GM12878 (cell line): ENCODE results near the gene BORCS6. TPM values are rescaled to one million over a fixed set of nuclear protein-coding genes. Genes with fewer than 3 reads are reported as not detected.

Source experiments
- ATAC-seq: fragments of 200-7000 bp; cut with Tn5 transposase; 3 replicates; pipeline ENCODE4 v1.9.1; 2020; ENCODE audit warnings: mild to moderate bottlenecking, moderate library complexity
- BruUV-seq: library from RNA; stranded (reverse); fragments of 400-500 nt; replicated peaks from 2 replicates; lab custom pipeline; 2021; lab: Mats Ljungman, UMichigan
- CTCF ChIA-PET: fragments of 300-600 bp; sonication (Branson Sonifier 250); formaldehyde crosslinking; extraction: SDS; loops from one replicate; lab custom pipeline; 2021; ENCODE audit warnings: inconsistent platforms; lab: Yijun Ruan, JAX
- POLR2A ChIA-PET: fragments of 350-600 bp; formaldehyde crosslinking; extraction: SDS; loops from one replicate; lab custom pipeline; 2021; ENCODE audit warnings: inconsistent platforms; lab: Charles Lee
- RAD21 ChIA-PET: fragments of 300-600 bp; sonication (Branson Sonifier 250); formaldehyde crosslinking; loops from one replicate; lab custom pipeline; 2023; ENCODE audit warnings: antibody characterized with exemption; ENCODE audit not compliant: unreplicated experiment; lab: Charles Lee
- SMC1A ChIA-PET: fragments of 300-600 bp; sonication (Branson Sonifier 250); formaldehyde crosslinking; loops from one replicate; lab custom pipeline; 2023; ENCODE audit not compliant: unreplicated experiment, uncharacterized antibody; lab: Charles Lee
- DNase-seq: peaks from one replicate; pipeline ENCODE4 v3.0.0-alpha.2; 2011; ENCODE audit warnings: low read depth, low spot score
- FAIRE-seq: peaks from 3 replicates; lab custom pipeline; 2011; peaks lifted over from hg19 to GRCh38; lab: Jason Lieb, UNC
- H2AFZ ChIP-seq: 2 replicates; pipeline ENCODE4 v1.6.0; 2011; ENCODE audit warnings: low read depth, low read length, control low read depth; ENCODE audit not compliant: control insufficient read depth
- H3K27ac ChIP-seq: 2 replicates; pipeline ENCODE4 v1.5.1; 2011; ENCODE audit warnings: control low read depth; ENCODE audit not compliant: control insufficient read depth, insufficient read depth
- H3K27me3 ChIP-seq, 2 experiments: replicated peaks in 1 of 2; 2 replicates each; pipeline versions ENCODE4 v1.6.0 to v1.6.1; 2011; ENCODE audit warnings: low read length in 1 of 2; ENCODE audit not compliant: control insufficient read depth in 2 of 2, insufficient read depth in 2 of 2
- H3K36me3 ChIP-seq, 2 experiments: 2 replicates each; pipeline ENCODE4 v1.5.1; 2011; ENCODE audit warnings: low read length in 1 of 2; ENCODE audit not compliant: control insufficient read depth in 2 of 2, insufficient read depth in 2 of 2
- H3K4me1 ChIP-seq: 2 replicates; pipeline ENCODE4 v1.6.1; 2011; ENCODE audit warnings: mild to moderate bottlenecking, low read length, moderate library complexity, mixed read lengths; ENCODE audit not compliant: control insufficient read depth, insufficient read depth
- H3K4me2 ChIP-seq: 2 replicates; pipeline ENCODE4 v1.6.0; 2011; ENCODE audit warnings: control low read depth; ENCODE audit not compliant: control insufficient read depth, insufficient read depth
- H3K4me3 ChIP-seq: fragments of 200-600 bp; sonication (generic); 2 replicates; pipeline ENCODE4 v1.5.1; 2016
- H3K79me2 ChIP-seq: 2 replicates; pipeline ENCODE4 v1.6.0; 2011; ENCODE audit warnings: low read length; ENCODE audit not compliant: control insufficient read depth, insufficient read depth
- H3K9ac ChIP-seq: 2 replicates; pipeline ENCODE4 v1.8.0; 2011; ENCODE audit warnings: low read length, control low read depth, mixed read lengths; ENCODE audit not compliant: control insufficient read depth, insufficient read depth
- H3K9me3 ChIP-seq: replicated peaks from 3 replicates; pipeline ENCODE4 v1.5.1; 2011; ENCODE audit warnings: mild to moderate bottlenecking, low read length; ENCODE audit not compliant: control insufficient read depth, insufficient read depth
- H4K20me1 ChIP-seq: 2 replicates; pipeline ENCODE4 v1.6.0; 2011; ENCODE audit not compliant: control insufficient read depth, insufficient read depth
- PAX5 ChIP-seq: IDR thresholded peaks from 2 replicates; pipeline ENCODE4 v1.6.1; 2011; ENCODE audit warnings: low read depth, low read length, borderline replicate concordance
- POLR2AphosphoS2 ChIP-seq: IDR thresholded peaks from 2 replicates; pipeline ENCODE4 v1.6.1; 2011; ENCODE audit warnings: low read depth, mild to moderate bottlenecking, low read length, improper control_type of control experiment, moderate library complexity
- POLR2AphosphoS5 ChIP-seq: IDR thresholded peaks from 2 replicates; pipeline ENCODE4 v1.6.1; 2011; ENCODE audit warnings: mild to moderate bottlenecking, low read length, inconsistent platforms
- RB1 ChIP-seq: fragments of 450-650 bp; formaldehyde crosslinking; IDR thresholded peaks from 2 replicates; pipeline ENCODE4 v1.6.1; 2017; ENCODE audit warnings: mild to moderate bottlenecking, borderline replicate concordance
- TBL1XR1 ChIP-seq: IDR thresholded peaks from 2 replicates; pipeline ENCODE4 v1.6.1; 2012; ENCODE audit warnings: low read depth, low read length, improper control_type of control experiment
- WGBS: methylation state at CpG from one replicate; pipeline ENCODE4 v1.1.6; 2016; ENCODE audit warnings: low lambda C conversion rate; ENCODE audit not compliant: insufficient replicate concordance, insufficient coverage; ENCODE audit errors: missing lambda C conversion rate; 5-methylcytosine and 5-hydroxymethylcytosine counted together
- in situ Hi-C: fragments of 300-500 bp; cut with MboI; formaldehyde crosslinking; loops from 9 replicates; pipeline ENCODE4 v1.14.3; 2018; ENCODE audit warnings: mixed read lengths
- intact Hi-C: fragments of 100-400 bp; cut with micrococcal nuclease; formaldehyde crosslinking; loops from one replicate; pipeline ENCODE4 v1.14.2; 2022; ENCODE audit not compliant: unreplicated experiment
- polyA plus RNA-seq, 11 experiments: library from polyadenylated mRNA; depleted of rRNA in 4 of 11; unstranded in 6 of 11; stranded (reverse) in 5 of 11; fragments of >200 nt; fragmentation: Nextera tagmentation in 4 of 11; fragmentation: Illumina TruSeq in 1 of 11; extraction: Ambion mirVana in 4 of 11; extraction: Trizol in 1 of 11; gene quantifications; 1 replicate in 1 of 11; 2 replicates in 10 of 11; pipeline versions ENCODE4 v1.2.1 to v1.2.3, GENCODE V29; 2011 to 2016; ENCODE audit warnings: inconsistent platforms in 2 of 11, missing spikeins in 2 of 11, low read depth in 1 of 11
- total RNA-seq, 4 experiments: library from RNA; depleted of rRNA in 3 of 4; stranded (reverse); fragments of >200 nt in 3 of 4; fragmentation: Illumina TruSeq in 1 of 4; extraction: Trizol in 1 of 4; gene quantifications; 2 replicates each; pipeline versions ENCODE4 v1.2.1 to v1.2.3, GENCODE V29; 2013 to 2021

The BORCS6 gene
- total and polyA plus RNA-seq, 10 of the 15 experiments (the other 5 are each of a cell fraction or from before 2014, with no cell fraction given): 0.37 to 14.1 (median 6.7) TPM

GRCh38 chr17:8147805-8148404 is 42.1 kb downstream of the BORCS6 start:
- RAD21 ChIA-PET: no interaction called here
- in situ Hi-C loops: no loop called here

GRCh38 chr17:8147141-8147804 is 42.7 kb downstream of the BORCS6 start:
- POLR2A ChIA-PET: interaction anchor here (1.5 kb wide), 1 partner anchor 12 kb away, joined by 4 read pairs; no protein-coding TSS in a partner anchor
- DNase-seq: no peak
- H3K36me3 ChIP-seq: peaks cover 9 to 30% of the 10 kb centered on the region in 2 experiments

More at GRCh38 chr17:8147805-8148404, 42.1 kb downstream of the BORCS6 start:
- H4K20me1 ChIP-seq: no peaks in the 10 kb centered on the region; the same call in 1 of the 2 replicates
- H3K79me2 ChIP-seq: peaks cover 19% of the 10 kb centered on the region
- FAIRE-seq: no peak
- intact Hi-C loops: no loop called here
- H3K9me3 ChIP-seq: no peaks in the 10 kb centered on the region
- no TSS peak for BruUV-seq
- ChIA-PET POLR2A (interaction anchor here (1.5 to 3.8 kb wide), 2 partner anchors 8 to 13 kb away, joined by 4 to 29 read pairs; no protein-coding TSS in a partner anchor), CTCF (interaction anchor here (0.9 kb wide), 1 partner anchor 100 kb away, joined by 3 read pairs; the partner anchor contains the start of gene CTC1), SMC1A (no interaction called here)
- H3K36me3 ChIP-seq: peaks cover 9 to 26% of the 10 kb centered on the region in 2 experiments
- 93% methylated on average over 13 of the region's 13 CpGs for WGBS
- H3K4me1 ChIP-seq: peaks cover 14% of the 10 kb centered on the region
- no peak for ATAC-seq
- peak; percentile 51 for TF ChIP-seq POLR2AphosphoS5
- TF ChIP-seq PAX5: no peak
- H3K27me3 ChIP-seq: no peaks in the 10 kb centered on the region
- H2AFZ ChIP-seq: no peak overlapping the region
- H3K9ac ChIP-seq: no peak overlapping the region
- H3K4me3 ChIP-seq: no peak overlapping the region
- H3K27ac ChIP-seq: no peak overlapping the region
- H3K4me2 ChIP-seq: no peak overlapping the region
- no peak for DNase-seq

More at GRCh38 chr17:8147141-8147804, 42.7 kb downstream of the BORCS6 start:
- Histone ChIP-seq H3K4me1 (peaks cover 8% of the 10 kb centered on the region), H3K4me3 (no peak overlapping the region), H3K4me2 (no peak overlapping the region), H3K27ac (no peak overlapping the region), H3K9me3 (no peaks in the 10 kb centered on the region), H3K79me2 (peaks cover 19% of the 10 kb centered on the region), H2AFZ (no peak overlapping the region), H4K20me1 (no peaks in the 10 kb centered on the region; the same call in 1 of the 2 replicates), H3K27me3 (no peaks in the 10 kb centered on the region), H3K9ac (no peak overlapping the region)
- SMC1A ChIA-PET: no interaction called here
- TF ChIP-seq TBL1XR1: no peak
- no peak for TF ChIP-seq RB1
- TF ChIP-seq POLR2AphosphoS2: peak; percentile 21; the same call in 1 of the 2 replicates
- RAD21 ChIA-PET: no interaction called here
- CTCF ChIA-PET: no interaction called here
- no TSS peak for BruUV-seq
- ATAC-seq: no peak
- WGBS: 91% methylated on average over 23 of the region's 26 CpGs
- intact Hi-C loops: no loop called here
- in situ Hi-C loops: no loop called here
- FAIRE-seq: no peak
